ENCODE results near the gene CEP85L.

The CEP85L gene

DNA sequence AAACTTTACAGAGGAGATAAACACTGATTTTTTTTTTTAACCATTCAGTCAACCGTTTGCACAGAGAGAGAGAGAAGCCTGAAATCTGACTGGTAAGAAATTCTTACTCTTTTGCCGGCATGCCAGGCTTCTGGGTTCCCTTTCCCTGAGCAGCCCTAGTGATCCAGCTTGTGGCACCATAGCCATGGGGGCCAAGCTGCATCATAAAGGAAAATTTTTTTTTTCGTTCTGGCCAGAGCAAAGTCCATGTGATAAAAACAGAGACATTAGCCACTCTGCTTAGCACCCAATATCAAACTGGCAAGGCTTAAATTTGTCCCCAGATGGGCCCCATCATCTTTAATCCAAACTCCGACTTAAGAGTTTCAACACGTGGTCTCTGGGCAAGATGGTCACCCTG, 44.5 kb downstream of the CEP85L start:
- TF ChIP-seq, protein P1, sequence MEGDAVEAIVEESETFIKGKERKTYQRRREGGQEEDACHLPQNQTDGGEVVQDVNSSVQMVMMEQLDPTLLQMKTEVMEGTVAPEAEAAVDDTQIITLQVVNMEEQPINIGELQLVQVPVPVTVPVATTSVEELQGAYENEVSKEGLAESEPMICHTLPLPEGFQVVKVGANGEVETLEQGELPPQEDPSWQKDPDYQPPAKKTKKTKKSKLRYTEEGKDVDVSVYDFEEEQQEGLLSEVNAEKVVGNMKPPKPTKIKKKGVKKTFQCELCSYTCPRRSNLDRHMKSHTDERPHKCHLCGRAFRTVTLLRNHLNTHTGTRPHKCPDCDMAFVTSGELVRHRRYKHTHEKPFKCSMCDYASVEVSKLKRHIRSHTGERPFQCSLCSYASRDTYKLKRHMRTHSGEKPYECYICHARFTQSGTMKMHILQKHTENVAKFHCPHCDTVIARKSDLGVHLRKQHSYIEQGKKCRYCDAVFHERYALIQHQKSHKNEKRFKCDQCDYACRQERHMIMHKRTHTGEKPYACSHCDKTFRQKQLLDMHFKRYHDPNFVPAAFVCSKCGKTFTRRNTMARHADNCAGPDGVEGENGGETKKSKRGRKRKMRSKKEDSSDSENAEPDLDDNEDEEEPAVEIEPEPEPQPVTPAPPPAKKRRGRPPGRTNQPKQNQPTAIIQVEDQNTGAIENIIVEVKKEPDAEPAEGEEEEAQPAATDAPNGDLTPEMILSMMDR (conservative IDR thresholded peaks at IDR 0.05; ENCODE audit: low read depth, low read length): no peak
- no peak overlapping the region for H3K27ac ChIP-seq
- no peaks in the 10 kb centered on the region for H3K27me3 ChIP-seq (ENCODE audit: insufficient read depth, low read depth)
- no peaks in the 10 kb centered on the region for H4K20me1 ChIP-seq (ENCODE audit: insufficient read depth)
- H2AFZ ChIP-seq (ENCODE audit: low read depth): no peak overlapping the region
- H3K4me1 ChIP-seq (ENCODE audit: low read depth, poor library complexity, severe bottlenecking): no peaks in the 10 kb centered on the region
- H3K79me2 ChIP-seq (ENCODE audit: insufficient read depth, low read depth): no peaks in the 10 kb centered on the region
- H3K4me2 ChIP-seq: no peak overlapping the region
- H3K9ac ChIP-seq: no peak overlapping the region
- H3K4me3 ChIP-seq (IDR thresholded peaks at IDR 0.05; ENCODE audit: insufficient read depth, low read depth, low read length): no peak overlapping the region
- no peaks in the 10 kb centered on the region for H3K36me3 ChIP-seq (ENCODE audit: insufficient read depth)

GRCh38 chr6:118606268-118606667, 45.1 kb downstream of the CEP85L start:
- H4K20me1 ChIP-seq (ENCODE audit: insufficient read depth): no peaks in the 10 kb centered on the region
- H3K27me3 ChIP-seq (ENCODE audit: insufficient read depth, low read depth): no peaks in the 10 kb centered on the region
- H3K4me3 ChIP-seq (IDR thresholded peaks at IDR 0.05; ENCODE audit: insufficient read depth, low read depth, low read length): no peak overlapping the region
- H3K9ac ChIP-seq: no peak overlapping the region
- H3K36me3 ChIP-seq (ENCODE audit: insufficient read depth): no peaks in the 10 kb centered on the region
- H3K79me2 ChIP-seq (ENCODE audit: insufficient read depth, low read depth): no peaks in the 10 kb centered on the region
- TF ChIP-seq, protein P1 (conservative IDR thresholded peaks at IDR 0.05; ENCODE audit: low read depth, low read length): no peak
- no peaks in the 10 kb centered on the region for H3K4me1 ChIP-seq (ENCODE audit: low read depth, poor library complexity, severe bottlenecking)
- no peak overlapping the region for H3K4me2 ChIP-seq
- no peak overlapping the region for H3K27ac ChIP-seq
- no peak overlapping the region for H2AFZ ChIP-seq (ENCODE audit: low read depth)

DNA sequence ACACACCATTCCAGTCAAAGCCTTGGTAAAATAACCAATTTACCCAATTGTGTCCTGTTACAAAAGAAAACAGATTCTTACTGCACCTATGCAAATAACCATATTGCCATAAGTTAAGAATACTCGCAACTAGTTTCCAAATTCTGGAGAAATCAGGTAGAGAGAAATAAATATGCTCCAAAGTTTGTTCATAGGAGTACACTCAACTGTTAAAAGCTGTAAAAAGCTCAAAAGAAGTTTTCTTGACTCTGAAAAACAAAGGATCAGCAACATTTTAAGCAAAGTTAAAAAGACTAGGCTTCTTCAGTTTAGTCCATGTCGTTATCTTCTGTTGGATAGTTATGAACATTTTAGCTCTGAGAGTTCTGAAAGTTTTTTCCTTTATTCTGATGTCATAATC, 48.0 kb downstream of the CEP85L start:
- no peak overlapping the region for H3K4me2 ChIP-seq
- H3K27ac ChIP-seq: no peak overlapping the region
- H3K36me3 ChIP-seq (ENCODE audit: insufficient read depth): no peaks in the 10 kb centered on the region
- H3K27me3 ChIP-seq (ENCODE audit: insufficient read depth, low read depth): no peaks in the 10 kb centered on the region
- H3K4me1 ChIP-seq (ENCODE audit: low read depth, poor library complexity, severe bottlenecking): no peaks in the 10 kb centered on the region
- no peak overlapping the region for H3K9ac ChIP-seq
- TF ChIP-seq, protein P1 (conservative IDR thresholded peaks at IDR 0.05; ENCODE audit: low read depth, low read length): no peak
- no peaks in the 10 kb centered on the region for H3K79me2 ChIP-seq (ENCODE audit: insufficient read depth, low read depth)
- H2AFZ ChIP-seq (ENCODE audit: low read depth): no peak overlapping the region
- no peaks in the 10 kb centered on the region for H4K20me1 ChIP-seq (ENCODE audit: insufficient read depth)
- no peak overlapping the region for H3K4me3 ChIP-seq (IDR thresholded peaks at IDR 0.05; ENCODE audit: insufficient read depth, low read depth, low read length)

GRCh38 chr6:118602300-118602699, 49.1 kb downstream of the CEP85L start:
- H3K36me3 ChIP-seq (ENCODE audit: insufficient read depth): no peaks in the 10 kb centered on the region
- H3K4me1 ChIP-seq (ENCODE audit: low read depth, poor library complexity, severe bottlenecking): no peaks in the 10 kb centered on the region
- no peak overlapping the region for H3K4me3 ChIP-seq (IDR thresholded peaks at IDR 0.05; ENCODE audit: insufficient read depth, low read depth, low read length)
- H3K79me2 ChIP-seq (ENCODE audit: insufficient read depth, low read depth): no peaks in the 10 kb centered on the region
- no peaks in the 10 kb centered on the region for H3K27me3 ChIP-seq (ENCODE audit: insufficient read depth, low read depth)
- no peak overlapping the region for H3K9ac ChIP-seq
- no peak overlapping the region for H2AFZ ChIP-seq (ENCODE audit: low read depth)
- no peak overlapping the region for H3K4me2 ChIP-seq
- TF ChIP-seq, protein P1 (conservative IDR thresholded peaks at IDR 0.05; ENCODE audit: low read depth, low read length): no peak
- H3K27ac ChIP-seq: no peak overlapping the region
- H4K20me1 ChIP-seq (ENCODE audit: insufficient read depth): no peaks in the 10 kb centered on the region

All from KMS-11 (cell line).